Coronary artery (tissue), 2 donors: ENCODE data around the gene MRI1.

ENCODE experiments used
- DNase-seq: peaks from one replicate; pipeline ENCODE4 v3.0.0-alpha.2; 2017; ENCODE audit warnings: low spot score
- H3K27ac ChIP-seq, 2 donors: fragments of 200-600 bp; sonication (generic); one replicate each; pipeline ENCODE4 v1.5.1; 2016 to 2019
- H3K4me3 ChIP-seq: fragments of 200-600 bp; sonication (generic); 2 replicates; pipeline ENCODE4 v1.5.1; 2016; ENCODE audit warnings: mild to moderate bottlenecking, moderate library complexity
- TF ChIP-seq, protein P1 (sequence below): fragments of 200-600 bp; sonication (generic); IDR thresholded peaks from one replicate; pipeline ENCODE4 v1.5.1; 2019; ENCODE audit warnings: antibody characterized with exemption

MRI1 gene

DNA sequence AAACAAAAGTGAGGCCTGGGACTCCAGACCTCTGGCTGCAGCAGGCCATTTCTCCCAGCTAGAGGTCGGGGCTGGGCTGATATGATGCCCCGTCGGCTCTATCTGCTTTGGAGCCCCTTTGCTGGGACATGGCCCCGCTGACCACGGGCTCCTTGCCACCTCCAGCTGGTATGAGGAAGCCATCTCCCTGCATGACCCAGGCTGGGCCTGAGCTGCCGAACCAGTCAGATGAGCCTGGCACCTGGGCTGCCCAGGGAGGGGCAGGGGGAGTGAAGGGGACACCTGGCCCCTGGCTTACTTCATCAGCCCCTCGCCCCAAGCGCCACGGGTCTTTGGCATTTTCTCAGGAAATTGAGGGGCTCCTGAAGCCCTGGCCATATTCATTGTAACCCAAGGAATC lies 38.7 kb downstream of the MRI1 start:
- DNase-seq, result no peak
- TF ChIP-seq, protein P1, sequence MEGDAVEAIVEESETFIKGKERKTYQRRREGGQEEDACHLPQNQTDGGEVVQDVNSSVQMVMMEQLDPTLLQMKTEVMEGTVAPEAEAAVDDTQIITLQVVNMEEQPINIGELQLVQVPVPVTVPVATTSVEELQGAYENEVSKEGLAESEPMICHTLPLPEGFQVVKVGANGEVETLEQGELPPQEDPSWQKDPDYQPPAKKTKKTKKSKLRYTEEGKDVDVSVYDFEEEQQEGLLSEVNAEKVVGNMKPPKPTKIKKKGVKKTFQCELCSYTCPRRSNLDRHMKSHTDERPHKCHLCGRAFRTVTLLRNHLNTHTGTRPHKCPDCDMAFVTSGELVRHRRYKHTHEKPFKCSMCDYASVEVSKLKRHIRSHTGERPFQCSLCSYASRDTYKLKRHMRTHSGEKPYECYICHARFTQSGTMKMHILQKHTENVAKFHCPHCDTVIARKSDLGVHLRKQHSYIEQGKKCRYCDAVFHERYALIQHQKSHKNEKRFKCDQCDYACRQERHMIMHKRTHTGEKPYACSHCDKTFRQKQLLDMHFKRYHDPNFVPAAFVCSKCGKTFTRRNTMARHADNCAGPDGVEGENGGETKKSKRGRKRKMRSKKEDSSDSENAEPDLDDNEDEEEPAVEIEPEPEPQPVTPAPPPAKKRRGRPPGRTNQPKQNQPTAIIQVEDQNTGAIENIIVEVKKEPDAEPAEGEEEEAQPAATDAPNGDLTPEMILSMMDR, result no peak
- H3K4me3 ChIP-seq, result no peak overlapping the region
- H3K27ac ChIP-seq, result no peak overlapping the region

GRCh38 chr19:13804830-13805683 lies 40.7 kb downstream of the MRI1 start:
- TF ChIP-seq, protein P1, result no peak
- Histone ChIP-seq H3K27ac (no peak overlapping the region), H3K4me3 (no peak overlapping the region)
- no peak for DNase-seq

GRCh38 chr19:13806728-13807127 lies 42.4 kb downstream of the MRI1 start:
- no peak overlapping the region for H3K4me3 ChIP-seq
- no peak overlapping the region for H3K27ac ChIP-seq
- TF ChIP-seq, protein P1, result no peak
- no peak for DNase-seq

DNA sequence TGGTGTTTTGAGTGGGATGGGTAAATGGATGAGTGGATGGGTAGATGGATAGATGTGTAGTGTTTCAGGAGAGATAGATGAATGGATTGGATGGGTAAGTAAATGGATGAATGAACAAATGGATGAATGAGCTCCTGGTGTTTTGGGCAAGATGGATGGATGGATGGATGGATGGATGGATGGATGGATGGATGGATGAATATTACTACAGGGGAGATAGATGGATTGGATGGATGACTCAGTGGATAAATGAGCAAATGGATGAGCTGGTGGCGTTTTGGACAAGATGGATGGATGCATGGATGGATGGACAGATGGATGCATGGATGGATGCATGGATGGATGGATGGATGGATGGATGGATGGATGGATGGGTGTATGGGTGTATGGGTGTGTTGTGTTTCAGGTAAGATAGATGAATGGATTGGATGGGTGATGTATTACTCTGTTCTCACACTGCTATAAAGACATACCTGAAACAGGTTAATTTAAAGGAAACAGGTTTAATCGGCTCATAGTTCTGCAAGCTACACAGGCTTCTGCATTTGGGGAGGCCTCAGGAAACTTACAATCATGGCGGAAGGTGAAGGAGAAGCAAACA lies 43.2 kb downstream of the MRI1 start:
- DNase-seq, result no peak
- no peak overlapping the region for H3K4me3 ChIP-seq
- TF ChIP-seq, protein P1, result no peak
- H3K27ac ChIP-seq, result no peak overlapping the region

DNA sequence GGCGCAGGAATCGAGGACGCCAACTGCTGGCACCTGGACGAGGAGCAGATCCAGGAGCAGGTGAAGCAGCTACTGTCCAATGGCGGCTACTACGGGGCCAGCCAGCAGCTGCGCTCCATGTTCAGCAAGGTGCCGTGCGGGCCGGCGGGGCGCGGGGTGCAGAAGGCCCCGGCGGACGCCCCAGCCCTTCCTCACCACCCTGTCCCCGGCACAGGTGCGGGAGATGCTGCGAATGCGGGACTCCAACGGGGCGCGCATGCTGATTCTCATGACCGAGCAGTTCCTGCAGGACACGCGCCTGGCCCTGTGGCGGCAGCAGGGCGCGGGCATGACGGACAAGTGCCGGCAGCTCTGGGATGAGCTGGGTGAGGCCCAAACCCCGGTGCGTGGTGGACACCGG lies 44.5 kb downstream of the MRI1 start:
- Histone ChIP-seq H3K27ac (no peak overlapping the region), H3K4me3 (no peak overlapping the region)
- DNase-seq, result no peak
- TF ChIP-seq, protein P1, result no peak

DNA sequence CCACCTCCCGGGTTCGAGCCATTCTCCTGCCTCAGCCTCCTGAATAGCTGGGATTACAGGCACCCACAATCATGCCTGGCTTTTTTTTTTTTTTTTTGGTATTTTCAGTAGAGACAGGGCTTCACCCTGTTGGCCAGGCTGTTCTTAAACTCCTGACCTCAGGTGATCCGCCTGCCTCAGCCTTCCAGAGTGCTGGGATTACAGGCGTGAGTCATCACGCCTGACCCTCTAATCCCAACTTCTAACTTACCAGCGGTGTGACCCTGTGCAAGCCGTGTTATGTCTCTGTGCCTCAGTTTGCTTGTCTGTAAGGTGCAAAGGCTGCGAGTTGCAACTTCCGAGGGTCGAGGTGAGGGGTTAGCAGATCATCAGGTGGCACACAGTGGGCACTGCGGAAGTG lies 48.2 kb downstream of the MRI1 start:
- TF ChIP-seq, protein P1, result no peak
- Histone ChIP-seq H3K27ac (no peak overlapping the region), H3K4me3 (no peak overlapping the region)
- no peak for DNase-seq

DNA sequence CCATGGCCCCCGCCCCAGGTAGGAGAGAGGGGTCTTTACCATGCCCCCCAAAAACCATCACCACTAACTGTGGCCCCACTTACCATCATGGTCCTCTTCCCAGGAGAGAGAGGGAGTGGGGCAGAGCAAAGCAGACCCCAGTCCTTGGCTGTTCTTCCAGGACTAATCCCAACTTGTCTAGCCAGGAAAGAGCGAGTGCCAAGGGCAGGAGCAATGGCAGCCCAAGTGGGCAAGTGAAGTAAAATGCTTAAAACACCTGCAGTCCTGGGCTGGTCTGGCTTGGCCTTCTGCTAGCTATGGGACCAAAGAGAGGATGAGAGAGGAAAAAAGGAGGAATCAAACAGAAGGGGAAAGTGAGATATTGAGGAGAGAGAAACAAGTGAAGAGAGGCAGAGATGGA lies 48.8 kb downstream of the MRI1 start:
- no peak for DNase-seq
- TF ChIP-seq, protein P1, result no peak
- Histone ChIP-seq H3K27ac (no peak overlapping the region), H3K4me3 (no peak overlapping the region)
